CD8-positive, alpha-beta memory T cell (primary cell): ENCODE data around the gene SYT7. TPM values are rescaled to one million over a fixed set of nuclear protein-coding genes. Genes with fewer than 3 reads are reported as not detected.
"Not testable (repeated sequence)": the region's sequence is repeated elsewhere in the genome, so short reads cannot be mapped to it uniquely, and the experiment has no call there.

Experiments
- CTCF ChIA-PET: fragments of 350-600 bp; sonication (Branson Sonifier 250); formaldehyde crosslinking; loops from one replicate; lab custom pipeline; 2021; ENCODE audit warnings: antibody characterized with exemption; lab: Charles Lee
- POLR2A ChIA-PET: fragments of 350-600 bp; sonication (Branson Sonifier 250); formaldehyde crosslinking; loops from one replicate; lab custom pipeline; 2021; ENCODE audit warnings: antibody characterized with exemption; lab: Charles Lee
- DNase-seq, 5 donors: peaks; one replicate each; pipeline versions ENCODE4 v3.0.0 to v3.0.0-alpha.2; 2020 to 2022; ENCODE audit warnings: mixed read lengths in 1 of 5
- H3K27ac ChIP-seq: one replicate; pipeline ENCODE4 v1.7.0; 2013; ENCODE audit warnings: low read depth, mild to moderate bottlenecking, low read length, moderate library complexity
- H3K27me3 ChIP-seq: 2 replicates; pipeline ENCODE4 v1.7.0; 2013; ENCODE audit warnings: low read length, mild to moderate bottlenecking; ENCODE audit not compliant: insufficient read depth, poor library complexity, severe bottlenecking
- H3K36me3 ChIP-seq: 2 replicates; pipeline ENCODE4 v1.7.0; 2013; ENCODE audit warnings: mild to moderate bottlenecking, low read length, moderate library complexity; ENCODE audit not compliant: insufficient read depth
- H3K4me1 ChIP-seq: 2 replicates; pipeline ENCODE4 v1.7.0; 2013; ENCODE audit warnings: mild to moderate bottlenecking, low read length, moderate library complexity; ENCODE audit not compliant: insufficient read depth
- H3K4me3 ChIP-seq: 2 replicates; pipeline ENCODE4 v1.7.0; 2013; ENCODE audit warnings: mild to moderate bottlenecking, low read length
- H3K9me3 ChIP-seq: 2 replicates; pipeline ENCODE4 v1.7.0; 2013; ENCODE audit warnings: mild to moderate bottlenecking, low read length
- H3K27ac Mint-ChIP-seq, 8 donors: one replicate each; pipeline ENCODE4 v1.8.0; 2020 to 2021; ENCODE audit warnings: mixed read lengths in 8 of 8, mild to moderate bottlenecking in 6 of 8, inconsistent platforms in 3 of 8, moderate library complexity in 3 of 8
- H3K27me3 Mint-ChIP-seq, 2 donors: one replicate each; pipeline ENCODE4 v1.8.0; 2020 to 2021; ENCODE audit warnings: mixed read lengths in 2 of 2, mild to moderate bottlenecking in 1 of 2, moderate library complexity in 1 of 2
- H3K36me3 Mint-ChIP-seq, 3 donors: one replicate each; pipeline ENCODE4 v1.8.0; 2020 to 2021; ENCODE audit warnings: mixed read lengths in 3 of 3, inconsistent platforms in 1 of 3, mild to moderate bottlenecking in 1 of 3
- H3K4me1 Mint-ChIP-seq, 3 donors: one replicate each; pipeline ENCODE4 v1.8.0; 2020 to 2021; ENCODE audit warnings: mixed read lengths in 3 of 3, inconsistent platforms in 1 of 3, mild to moderate bottlenecking in 1 of 3
- H3K4me3 Mint-ChIP-seq, 7 donors: one replicate each; pipeline ENCODE4 v1.8.0; 2020 to 2021; ENCODE audit warnings: mixed read lengths in 7 of 7, mild to moderate bottlenecking in 6 of 7, moderate library complexity in 4 of 7, inconsistent platforms in 2 of 7
- H3K9me3 Mint-ChIP-seq, 5 donors: one replicate each; pipeline ENCODE4 v1.8.0; 2020 to 2022; ENCODE audit warnings: mixed read lengths in 5 of 5, mild to moderate bottlenecking in 3 of 5, moderate library complexity in 2 of 5, inconsistent platforms in 1 of 5
- polyA plus RNA-seq: library from polyadenylated mRNA; unstranded; fragments of 300-500 nt; fragmentation: Illumina TruSeq; gene quantifications from one replicate; pipeline ENCODE4 v1.2.3, GENCODE V29; 2021
- total RNA-seq, 2 experiments: library from RNA; stranded (reverse); gene quantifications; one replicate each; pipeline ENCODE4 v1.2.3, GENCODE V29; 2021

The SYT7 gene
- total and polyA plus RNA-seq, 3 experiments from 2014 or later = not detected

DNA sequence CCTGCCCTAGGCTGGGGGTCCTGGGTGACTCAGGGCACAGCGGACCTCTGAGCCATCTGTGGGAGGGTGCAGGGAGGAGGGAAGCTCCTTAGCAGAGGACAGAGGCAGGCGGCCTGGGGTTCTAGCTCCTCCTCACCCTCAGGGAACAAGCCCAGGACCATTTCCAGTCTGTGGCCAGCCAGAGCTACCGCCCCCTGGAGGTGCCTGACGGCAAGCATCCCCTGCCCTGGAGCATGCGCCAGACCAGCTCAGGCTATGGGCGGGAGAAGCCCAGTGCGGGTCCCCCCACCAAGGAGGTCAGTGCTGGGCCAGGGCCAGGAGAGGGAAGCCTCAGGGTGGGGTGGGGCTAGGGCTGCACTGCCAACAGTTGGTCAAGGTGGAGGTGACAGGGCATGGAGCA, 98.4 kb downstream of the SYT7 start:
- H3K4me1 Mint-ChIP-seq = peaks cover 6 to 9% (median 6%) of the 10 kb centered on the region in 3 donors
- no peak overlapping the region for H3K27ac ChIP-seq

DNA sequence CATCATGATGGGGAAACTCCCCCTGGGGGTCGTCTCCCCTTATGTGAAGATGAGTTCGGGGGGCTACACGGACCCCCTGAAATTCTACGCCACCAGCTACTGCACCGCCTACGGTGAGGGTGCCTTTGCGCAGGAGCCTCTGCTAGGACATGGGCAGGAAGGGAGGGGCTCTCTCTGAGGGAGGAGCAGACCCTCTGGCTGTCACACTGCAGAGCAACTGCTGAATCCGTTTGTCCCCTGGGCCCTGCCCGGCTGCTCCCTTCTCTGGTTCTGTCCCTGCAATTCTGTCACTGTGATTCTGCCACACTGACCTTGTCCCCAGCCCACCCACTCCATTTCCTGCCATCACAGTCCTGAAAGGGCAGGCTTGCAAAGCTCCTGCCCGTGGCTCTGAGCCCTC, 99.1 kb downstream of the SYT7 start:
- POLR2A ChIA-PET = no interaction called here
- H3K4me3 ChIP-seq = no peak overlapping the region
- H3K27ac Mint-ChIP-seq = no peak overlapping the region
- H3K36me3 Mint-ChIP-seq = peaks cover 0 to 6% (median 0%) of the 10 kb centered on the region in 3 donors
- CTCF ChIA-PET = interaction anchor here (2.3 kb wide), 1 partner anchor 35 kb away, joined by 9 read pairs; no protein-coding TSS in a partner anchor
- H3K27me3 ChIP-seq = no peaks in the 10 kb centered on the region
- peaks cover 1 to 13% of the 10 kb centered on the region in 2 donors for H3K27me3 Mint-ChIP-seq
- no peak overlapping the region for H3K27ac ChIP-seq
- DNase-seq = no peak
- H3K9me3 Mint-ChIP-seq = no peaks in the 10 kb centered on the region
- peaks cover 6 to 9% (median 6%) of the 10 kb centered on the region in 3 donors for H3K4me1 Mint-ChIP-seq
- no peaks in the 10 kb centered on the region for H3K36me3 ChIP-seq
- peaks cover 8% of the 10 kb centered on the region for H3K4me1 ChIP-seq
- H3K9me3 ChIP-seq = no peaks in the 10 kb centered on the region
- H3K4me3 Mint-ChIP-seq = no peak overlapping the region

More for the DNA sequence above, 98.4 kb downstream of the SYT7 start:
- CTCF ChIA-PET = interaction anchor here (2.3 kb wide), 1 partner anchor 35 kb away, joined by 9 read pairs; no protein-coding TSS in a partner anchor
- peaks cover 1 to 13% of the 10 kb centered on the region in 2 donors for H3K27me3 Mint-ChIP-seq
- no peak overlapping the region for H3K4me3 Mint-ChIP-seq
- no peak overlapping the region for H3K27ac Mint-ChIP-seq
- H3K36me3 Mint-ChIP-seq = peaks cover 0 to 6% (median 3%) of the 10 kb centered on the region in 3 donors
- no peak for DNase-seq
- peaks cover 7% of the 10 kb centered on the region for H3K4me1 ChIP-seq
- no peaks in the 10 kb centered on the region for H3K9me3 ChIP-seq
- no peaks in the 10 kb centered on the region for H3K9me3 Mint-ChIP-seq
- POLR2A ChIA-PET = no interaction called here
- no peaks in the 10 kb centered on the region for H3K36me3 ChIP-seq
- H3K27me3 ChIP-seq = no peaks in the 10 kb centered on the region
- H3K4me3 ChIP-seq = no peak overlapping the region

DNA sequence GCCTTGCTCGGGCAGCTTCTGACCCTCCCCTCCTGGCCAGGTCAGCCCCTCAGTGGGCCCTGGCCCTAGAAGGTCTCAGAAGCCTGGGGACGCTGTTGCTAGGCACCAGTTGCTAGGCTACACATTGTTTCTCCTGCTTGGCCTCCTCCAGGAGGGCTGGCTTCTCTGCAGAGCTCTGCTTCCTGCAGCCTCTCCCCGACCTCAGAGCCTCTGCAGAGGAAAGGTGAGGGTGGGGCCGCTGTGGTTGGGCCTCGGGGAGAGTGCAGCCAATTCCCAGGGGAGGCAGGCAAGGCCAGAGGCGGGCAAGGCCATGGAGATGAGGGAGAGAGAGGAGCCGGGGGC, 99.9 kb downstream of the SYT7 start:
- Mint-ChIP-seq H3K36me3 (no peaks in the 10 kb centered on the region), H3K27me3 (peaks cover 1 to 13% of the 10 kb centered on the region in 2 donors), H3K9me3 (no peaks in the 10 kb centered on the region), H3K4me3 (no peak overlapping the region), H3K4me1 (peaks cover 6 to 9% (median 6%) of the 10 kb centered on the region in 3 donors), H3K27ac (no peak overlapping the region)
- H3K27ac ChIP-seq = no peak overlapping the region
- POLR2A ChIA-PET = no interaction called here
- no peak overlapping the region for H3K4me3 ChIP-seq
- H3K4me1 ChIP-seq = peaks cover 8% of the 10 kb centered on the region
- no peaks in the 10 kb centered on the region for H3K27me3 ChIP-seq
- no peaks in the 10 kb centered on the region for H3K36me3 ChIP-seq
- CTCF ChIA-PET = interaction anchor here (0.6 to 2.3 kb wide), 2 partner anchors 36 to 108 kb away, joined by 4 to 9 read pairs; no protein-coding TSS in a partner anchor
- no peak for DNase-seq
- H3K9me3 ChIP-seq = no peaks in the 10 kb centered on the region

GRCh38 chr11:61480261-61480993, 100.4 kb downstream of the SYT7 start:
- POLR2A ChIA-PET = no interaction called here
- peaks cover 1 to 13% of the 10 kb centered on the region in 2 donors for H3K27me3 Mint-ChIP-seq
- Histone ChIP-seq H3K27me3 (no peaks in the 10 kb centered on the region), H3K9me3 (no peaks in the 10 kb centered on the region), H3K4me3 (no peak overlapping the region), H3K36me3 (no peaks in the 10 kb centered on the region), H3K27ac (no peak overlapping the region), H3K4me1 (peaks cover 8% of the 10 kb centered on the region)
- no peak overlapping the region for H3K27ac Mint-ChIP-seq
- H3K4me1 Mint-ChIP-seq = peaks cover 6 to 9% (median 6%) of the 10 kb centered on the region in 3 donors
- no peaks in the 10 kb centered on the region for H3K9me3 Mint-ChIP-seq
- H3K4me3 Mint-ChIP-seq = no peak overlapping the region
- no peaks in the 10 kb centered on the region for H3K36me3 Mint-ChIP-seq
- CTCF ChIA-PET = interaction anchor here (0.6 to 2.3 kb wide), 2 partner anchors 37 to 109 kb away, joined by 4 to 9 read pairs; no protein-coding TSS in a partner anchor
- no peak for DNase-seq

- H3K27ac ChIP-seq, DNase-seq, H3K4me1 Mint-ChIP-seq, H3K4me1 ChIP-seq, H3K9me3 ChIP-seq, H3K36me3 Mint-ChIP-seq, H3K9me3 Mint-ChIP-seq, H3K4me3 Mint-ChIP-seq, H3K27ac Mint-ChIP-seq, H3K36me3 ChIP-seq, POLR2A ChIA-PET, H3K4me3 ChIP-seq, H3K27me3 ChIP-seq: not testable (repeated sequence)
- H3K27me3 Mint-ChIP-seq = peaks cover 1 to 13% of the 10 kb centered on the region in 2 donors
- CTCF ChIA-PET = interaction anchor here (1.2 to 4.1 kb wide), 4 partner anchors 9 to 159 kb away, joined by 3 to 21 read pairs (median 8); no protein-coding TSS in a partner anchor
Observed at GRCh38 chr11:61479360-61480058, 101.4 kb downstream of the SYT7 start.

DNA sequence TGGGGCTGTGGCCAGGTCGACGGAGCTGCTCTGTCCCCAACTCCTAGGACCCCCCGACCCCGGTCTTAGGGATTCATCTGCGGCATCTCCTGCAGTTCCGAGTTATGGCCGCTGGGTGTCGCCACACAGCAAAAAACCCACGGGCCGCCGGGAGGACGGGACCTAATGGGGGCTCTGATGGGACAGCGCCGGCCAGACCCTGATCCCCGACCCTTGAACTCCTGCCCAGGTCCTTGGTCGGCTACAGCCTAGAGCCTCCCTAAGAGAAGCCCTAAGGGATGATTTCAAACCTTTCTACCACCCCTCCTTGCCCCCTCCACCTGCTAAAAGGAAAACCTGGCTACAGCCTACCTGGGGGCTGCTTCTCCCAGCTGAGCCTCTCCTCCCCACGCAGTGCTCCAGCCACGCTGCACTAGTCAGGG, 103.1 kb downstream of the SYT7 start:
- Histone ChIP-seq H3K4me3 (no peak overlapping the region), H3K36me3 (no peaks in the 10 kb centered on the region), H3K27me3 (no peaks in the 10 kb centered on the region), H3K4me1 (peaks cover 8% of the 10 kb centered on the region), H3K27ac (no peak overlapping the region), H3K9me3 (no peaks in the 10 kb centered on the region)
- Mint-ChIP-seq H3K36me3 (peaks cover 4 to 10% (median 8%) of the 10 kb centered on the region in 3 donors), H3K4me3 (peak overlapping the region in 1 of 7 donors; percentile 40), H3K27me3 (peaks cover 0 to 9% of the 10 kb centered on the region in 2 donors), H3K4me1 (peaks cover 6 to 9% (median 6%) of the 10 kb centered on the region in 3 donors), H3K9me3 (no peaks in the 10 kb centered on the region), H3K27ac (no peak overlapping the region)
- ChIA-PET CTCF (interaction anchor here (0.6 to 4.1 kb wide), 6 partner anchors 9 to 255 kb away, joined by 3 to 21 read pairs (median 6); no protein-coding TSS in a partner anchor), POLR2A (no interaction called here)
- peak; percentile 19 to 65 (median 42) for DNase-seq

DNA sequence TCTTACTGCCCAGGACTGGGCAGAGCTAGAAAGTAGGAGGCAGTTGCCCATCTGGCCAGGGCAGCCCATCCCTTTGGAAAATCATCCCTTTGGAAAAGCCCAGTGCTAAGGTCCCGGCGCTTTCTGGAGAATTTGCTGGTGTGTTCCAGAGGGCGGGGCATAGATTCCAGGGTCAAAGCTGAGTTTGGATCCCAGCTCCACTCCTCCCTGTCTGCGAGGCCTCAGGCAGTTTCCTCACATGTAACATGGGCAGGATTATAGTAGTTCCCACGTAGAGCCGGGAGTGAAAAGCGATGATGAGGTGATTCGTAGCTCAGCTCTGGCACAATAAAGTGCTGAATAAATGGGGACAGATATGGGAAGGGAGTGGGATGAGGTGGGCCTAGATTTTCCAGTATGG, 103.8 kb downstream of the SYT7 start:
- peaks cover 0 to 9% of the 10 kb centered on the region in 2 donors for H3K27me3 Mint-ChIP-seq
- Histone ChIP-seq H3K27me3 (no peaks in the 10 kb centered on the region), H3K4me1 (peaks cover 8% of the 10 kb centered on the region), H3K9me3 (no peaks in the 10 kb centered on the region), H3K27ac (no peak overlapping the region), H3K36me3 (no peaks in the 10 kb centered on the region), H3K4me3 (no peak overlapping the region)
- H3K36me3 Mint-ChIP-seq = peaks cover 4 to 15% (median 9%) of the 10 kb centered on the region in 3 donors
- POLR2A ChIA-PET = no interaction called here
- no peaks in the 10 kb centered on the region for H3K9me3 Mint-ChIP-seq
- no peak overlapping the region for H3K4me3 Mint-ChIP-seq
- H3K4me1 Mint-ChIP-seq = peaks cover 6 to 9% (median 6%) of the 10 kb centered on the region in 3 donors
- CTCF ChIA-PET = interaction anchor here (0.8 to 4.1 kb wide), 6 partner anchors 8 to 162 kb away, joined by 3 to 21 read pairs (median 8); no protein-coding TSS in a partner anchor
- no peak for DNase-seq
- H3K27ac Mint-ChIP-seq = no peak overlapping the region
